Measurements from ENCODE around the gene SLAMF6. TPM values are rescaled to one million over a fixed set of nuclear protein-coding genes. Genes with fewer than 3 reads are reported as not detected.

SLAMF6 gene
- total RNA-seq, 1 experiment from 2014 or later: not detected

DNA sequence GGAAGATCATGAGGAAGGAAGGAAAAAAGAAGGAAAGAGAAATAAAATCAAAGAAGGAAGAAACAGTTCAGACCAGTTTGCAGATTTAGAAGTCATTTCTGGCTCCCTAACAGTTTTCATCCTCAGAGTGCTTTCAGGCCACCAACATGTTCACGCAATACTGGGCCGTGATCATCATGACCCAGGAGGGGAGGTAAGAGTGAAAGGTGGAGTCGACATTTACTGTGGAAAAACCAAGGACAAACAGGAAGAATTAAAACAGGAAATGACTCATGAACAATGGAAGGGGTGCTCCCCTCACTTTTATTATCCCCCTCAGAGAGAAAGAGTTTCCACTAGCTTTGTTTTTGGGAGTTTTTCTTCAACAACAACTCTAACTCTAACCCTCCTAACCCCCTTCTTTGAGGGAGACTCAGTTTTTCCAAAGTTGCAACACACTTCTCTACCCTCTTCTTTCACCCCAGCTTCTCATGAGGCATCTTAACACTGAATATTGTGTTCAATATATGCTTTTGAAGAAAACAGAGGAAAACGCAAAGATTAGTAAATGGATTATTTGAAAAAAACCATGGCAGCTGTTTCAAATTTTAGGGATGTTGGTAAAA, 62.3 kb downstream of the SLAMF6 start:
- no TSS peak for BruUV-seq (replicated peaks)
- Histone ChIP-seq H3K27ac (ENCODE audit: low read length) (no peak overlapping the region), H3K4me3 (ENCODE audit: low read depth in 2 of 2, low read length in 2 of 2) (no peak overlapping the region), H3K27me3 (ENCODE audit: control insufficient read depth, insufficient read depth, low read length) (peaks cover 4% of the 10 kb centered on the region; the same call in 1 of the 2 replicates), H3K9me3 (ENCODE audit: control insufficient read depth, insufficient read depth, low read depth, low read length) (no peaks in the 10 kb centered on the region), H3K36me3 (ENCODE audit: control insufficient read depth, insufficient read depth, low read length) (no peaks in the 10 kb centered on the region), H3K4me1 (ENCODE audit: control insufficient read depth, insufficient read depth, low read length) (no peaks in the 10 kb centered on the region; the same call in 1 of the 2 replicates)
- TF ChIP-seq, protein P1, sequence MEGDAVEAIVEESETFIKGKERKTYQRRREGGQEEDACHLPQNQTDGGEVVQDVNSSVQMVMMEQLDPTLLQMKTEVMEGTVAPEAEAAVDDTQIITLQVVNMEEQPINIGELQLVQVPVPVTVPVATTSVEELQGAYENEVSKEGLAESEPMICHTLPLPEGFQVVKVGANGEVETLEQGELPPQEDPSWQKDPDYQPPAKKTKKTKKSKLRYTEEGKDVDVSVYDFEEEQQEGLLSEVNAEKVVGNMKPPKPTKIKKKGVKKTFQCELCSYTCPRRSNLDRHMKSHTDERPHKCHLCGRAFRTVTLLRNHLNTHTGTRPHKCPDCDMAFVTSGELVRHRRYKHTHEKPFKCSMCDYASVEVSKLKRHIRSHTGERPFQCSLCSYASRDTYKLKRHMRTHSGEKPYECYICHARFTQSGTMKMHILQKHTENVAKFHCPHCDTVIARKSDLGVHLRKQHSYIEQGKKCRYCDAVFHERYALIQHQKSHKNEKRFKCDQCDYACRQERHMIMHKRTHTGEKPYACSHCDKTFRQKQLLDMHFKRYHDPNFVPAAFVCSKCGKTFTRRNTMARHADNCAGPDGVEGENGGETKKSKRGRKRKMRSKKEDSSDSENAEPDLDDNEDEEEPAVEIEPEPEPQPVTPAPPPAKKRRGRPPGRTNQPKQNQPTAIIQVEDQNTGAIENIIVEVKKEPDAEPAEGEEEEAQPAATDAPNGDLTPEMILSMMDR (IDR thresholded peaks at IDR 0.05): no peak
- TF ChIP-seq POLR2AphosphoS5 (IDR thresholded peaks at IDR 0.05; ENCODE audit: low read depth, low read length): no peak
- no peak for TF ChIP-seq SIN3A (IDR thresholded peaks at IDR 0.05; ENCODE audit: borderline replicate concordance, insufficient read depth, low read depth, low read length)
- TF ChIP-seq, protein P2, sequence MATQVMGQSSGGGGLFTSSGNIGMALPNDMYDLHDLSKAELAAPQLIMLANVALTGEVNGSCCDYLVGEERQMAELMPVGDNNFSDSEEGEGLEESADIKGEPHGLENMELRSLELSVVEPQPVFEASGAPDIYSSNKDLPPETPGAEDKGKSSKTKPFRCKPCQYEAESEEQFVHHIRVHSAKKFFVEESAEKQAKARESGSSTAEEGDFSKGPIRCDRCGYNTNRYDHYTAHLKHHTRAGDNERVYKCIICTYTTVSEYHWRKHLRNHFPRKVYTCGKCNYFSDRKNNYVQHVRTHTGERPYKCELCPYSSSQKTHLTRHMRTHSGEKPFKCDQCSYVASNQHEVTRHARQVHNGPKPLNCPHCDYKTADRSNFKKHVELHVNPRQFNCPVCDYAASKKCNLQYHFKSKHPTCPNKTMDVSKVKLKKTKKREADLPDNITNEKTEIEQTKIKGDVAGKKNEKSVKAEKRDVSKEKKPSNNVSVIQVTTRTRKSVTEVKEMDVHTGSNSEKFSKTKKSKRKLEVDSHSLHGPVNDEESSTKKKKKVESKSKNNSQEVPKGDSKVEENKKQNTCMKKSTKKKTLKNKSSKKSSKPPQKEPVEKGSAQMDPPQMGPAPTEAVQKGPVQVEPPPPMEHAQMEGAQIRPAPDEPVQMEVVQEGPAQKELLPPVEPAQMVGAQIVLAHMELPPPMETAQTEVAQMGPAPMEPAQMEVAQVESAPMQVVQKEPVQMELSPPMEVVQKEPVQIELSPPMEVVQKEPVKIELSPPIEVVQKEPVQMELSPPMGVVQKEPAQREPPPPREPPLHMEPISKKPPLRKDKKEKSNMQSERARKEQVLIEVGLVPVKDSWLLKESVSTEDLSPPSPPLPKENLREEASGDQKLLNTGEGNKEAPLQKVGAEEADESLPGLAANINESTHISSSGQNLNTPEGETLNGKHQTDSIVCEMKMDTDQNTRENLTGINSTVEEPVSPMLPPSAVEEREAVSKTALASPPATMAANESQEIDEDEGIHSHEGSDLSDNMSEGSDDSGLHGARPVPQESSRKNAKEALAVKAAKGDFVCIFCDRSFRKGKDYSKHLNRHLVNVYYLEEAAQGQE (IDR thresholded peaks at IDR 0.05; ENCODE audit: insufficient read depth in 1 of 2, low read depth in 2 of 2, low read length in 1 of 2): no peak
- ChIA-PET POLR2A (no interaction called here), CTCF (no interaction called here)
- ATAC-seq (no peak), DNase-seq (ENCODE audit: low read depth, low spot score) (no peak)
- in situ Hi-C loops (cut with HindIII; ENCODE audit: low pct_unique_long_range_greater_than_20kb, low sequenced_read_pairs) (no loop called here), intact Hi-C loops (cut with micrococcal nuclease; ENCODE audit: unreplicated experiment) (no loop called here)

DNA sequence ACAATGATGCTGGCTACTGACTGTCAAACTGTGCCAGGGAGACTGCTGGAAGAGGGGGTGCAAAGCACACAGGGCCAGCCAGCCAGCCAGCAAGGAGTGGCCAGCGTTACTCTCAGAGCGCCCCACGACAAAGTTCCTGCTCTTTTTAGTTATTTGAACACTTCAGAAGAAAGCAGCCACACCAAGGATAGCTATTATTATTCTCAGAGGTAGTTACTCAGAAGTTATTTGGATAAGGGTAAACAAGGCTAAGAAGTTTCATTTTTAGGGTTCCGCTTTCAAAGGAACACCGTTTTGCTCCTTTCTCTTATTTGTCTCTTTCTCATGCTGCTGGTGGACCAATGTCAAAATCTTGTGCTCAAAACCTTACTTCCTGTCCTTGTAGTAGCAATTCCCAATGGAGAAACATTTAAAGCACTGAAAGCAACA, 62.8 kb downstream of the SLAMF6 start:
- BruUV-seq (replicated peaks): no TSS peak
- Histone ChIP-seq H3K4me3 (ENCODE audit: low read depth in 2 of 2, low read length in 2 of 2) (no peak overlapping the region), H3K9me3 (ENCODE audit: control insufficient read depth, insufficient read depth, low read depth, low read length) (no peaks in the 10 kb centered on the region), H3K4me1 (ENCODE audit: control insufficient read depth, insufficient read depth, low read length) (no peaks in the 10 kb centered on the region; the same call in 1 of the 2 replicates), H3K27ac (ENCODE audit: low read length) (no peak overlapping the region), H3K27me3 (ENCODE audit: control insufficient read depth, insufficient read depth, low read length) (peaks cover 4% of the 10 kb centered on the region; the same call in 1 of the 2 replicates), H3K36me3 (ENCODE audit: control insufficient read depth, insufficient read depth, low read length) (no peaks in the 10 kb centered on the region)
- ATAC-seq (no peak), DNase-seq (ENCODE audit: low read depth, low spot score) (no peak)
- ChIA-PET POLR2A (no interaction called here), CTCF (no interaction called here)
- intact Hi-C loops (cut with micrococcal nuclease; ENCODE audit: unreplicated experiment): no loop called here
- TF ChIP-seq POLR2AphosphoS5 (IDR thresholded peaks at IDR 0.05; ENCODE audit: low read depth, low read length) (no peak), SIN3A (IDR thresholded peaks at IDR 0.05; ENCODE audit: borderline replicate concordance, insufficient read depth, low read depth, low read length) (no peak), TCF7L2 (IDR thresholded peaks at IDR 0.05; ENCODE audit: low read depth, low read length) (no peak)
- TF ChIP-seq, protein P2 (IDR thresholded peaks at IDR 0.05; ENCODE audit: insufficient read depth in 1 of 2, low read depth in 2 of 2, low read length in 1 of 2): no peak
- TF ChIP-seq, protein P1 (IDR thresholded peaks at IDR 0.05): no peak
- in situ Hi-C loops (cut with HindIII; ENCODE audit: low pct_unique_long_range_greater_than_20kb, low sequenced_read_pairs): no loop called here

All from Panc1 (cell line).